Dedifferentiated amniotic fluid mesenchymal stem cell (primary cell): ENCODE data around the gene PACSIN2.
A peak's percentile ranks its signal among the peaks of the same experiment; 100 is the strongest.

Source experiments
- DNase-seq: peaks from one replicate; pipeline ENCODE4 v3.0.0-alpha.2; 2016; ENCODE audit errors: extremely low spot score

The PACSIN2 gene

GRCh38 chr22:42860968-42861367, 154.0 kb downstream of the PACSIN2 start:
- DNase-seq, result no peak

- DNase-seq, result no peak
These were observed 157.0 kb downstream of the PACSIN2 start for GRCh38 chr22:42857845-42858481.

- DNase-seq, result peak; percentile 86
These were observed 157.9 kb downstream of the PACSIN2 start, which contains the start of gene ARFGAP3 for GRCh38 chr22:42856865-42857704. ARFGAP3 (minus strand) TSS chr22:42857273; CDS start chr22:42857182, 91 bp downstream.

GRCh38 chr22:42856179-42856864, 158.6 kb downstream of the PACSIN2 start:
- DNase-seq, result peak; percentile 29

GRCh38 chr22:42855721-42856120, 159.2 kb downstream of the PACSIN2 start:
- no peak for DNase-seq

- DNase-seq, result no peak
These were observed 159.7 kb downstream of the PACSIN2 start for GRCh38 chr22:42855211-42855610.

- DNase-seq, result no peak
These were observed 165.9 kb downstream of the PACSIN2 start for GRCh38 chr22:42848941-42849550.

GRCh38 chr22:42847110-42847509, 167.8 kb downstream of the PACSIN2 start:
- DNase-seq, result no peak

GRCh38 chr22:42844756-42845155, 170.2 kb downstream of the PACSIN2 start:
- no peak for DNase-seq

GRCh38 chr22:42842658-42843370, 172.1 kb downstream of the PACSIN2 start:
- no peak for DNase-seq

GRCh38 chr22:42841444-42841843, 173.5 kb downstream of the PACSIN2 start:
- DNase-seq, result no peak

- DNase-seq, result no peak
These were observed 177.4 kb downstream of the PACSIN2 start for GRCh38 chr22:42837556-42837955.

GRCh38 chr22:42836026-42836425, 178.9 kb downstream of the PACSIN2 start:
- DNase-seq, result no peak

- no peak for DNase-seq
These were observed 180.6 kb downstream of the PACSIN2 start for GRCh38 chr22:42834177-42834949.

- no peak for DNase-seq
These were observed 181.8 kb downstream of the PACSIN2 start for GRCh38 chr22:42833104-42833503.

- no peak for DNase-seq
These were observed 183.2 kb downstream of the PACSIN2 start for GRCh38 chr22:42831712-42832111.

- DNase-seq, result no peak
These were observed 184.8 kb downstream of the PACSIN2 start for GRCh38 chr22:42830161-42830560.

GRCh38 chr22:42829302-42829701, 185.6 kb downstream of the PACSIN2 start:
- DNase-seq, result no peak

- no peak for DNase-seq
These were observed 189.2 kb downstream of the PACSIN2 start for GRCh38 chr22:42825796-42826195.

GRCh38 chr22:42821386-42821785, 193.6 kb downstream of the PACSIN2 start:
- no peak for DNase-seq
